DND-41 (cell line): ENCODE data around the gene KRI1.

Experiments
- CTCF ChIP-seq: IDR thresholded peaks from 2 replicates; pipeline ENCODE4 v1.5.1; 2012; ENCODE audit warnings: borderline replicate concordance, low read length, moderate library complexity, mild to moderate bottlenecking; ENCODE audit not compliant: poor library complexity, severe bottlenecking; ENCODE audit errors: extremely low read depth
- EZH2 ChIP-seq: IDR thresholded peaks from 3 replicates; pipeline ENCODE4 v1.6.1; 2012; ENCODE audit warnings: borderline replicate concordance, low read depth, mild to moderate bottlenecking, moderate library complexity, low read length, inconsistent platforms; ENCODE audit not compliant: severe bottlenecking

GRCh38 chr19:10568062-10568825, 2.4 kb upstream of the KRI1 start:
- TF ChIP-seq CTCF (peak; percentile 17), EZH2 (no peak)
